D341Med (cell line): ENCODE data around the gene NCKAP5.
"Not testable (repeated sequence)": the region's sequence is repeated elsewhere in the genome, so short reads cannot be mapped to it uniquely, and the experiment has no call there.

ENCODE experiments used
- DNase-seq: peaks from one replicate; pipeline ENCODE4 v3.0.0; 2012; ENCODE audit warnings: low spot score

The NCKAP5 gene

DNA sequence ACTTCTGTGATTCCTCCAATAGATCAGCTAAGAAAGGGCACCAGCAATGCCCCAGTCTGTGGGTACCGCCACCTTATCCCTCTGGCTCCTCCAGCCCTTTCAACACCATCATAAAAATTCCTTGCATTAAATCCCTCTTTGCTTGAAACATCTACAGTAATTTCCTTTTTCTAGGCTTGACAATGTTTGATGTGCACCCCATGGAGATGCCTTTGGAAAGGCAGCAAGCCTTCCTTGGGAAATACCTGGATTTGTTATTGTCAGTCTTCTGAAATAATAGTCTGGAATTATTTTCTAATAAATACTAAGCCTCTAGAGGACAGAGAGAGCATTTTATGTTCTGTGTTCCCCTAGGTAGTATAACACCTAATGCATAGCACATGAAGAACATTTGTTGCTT, 46.1 kb downstream of the NCKAP5 start:
- no peak for DNase-seq

GRCh38 chr2:133521146-133521745, 47.0 kb downstream of the NCKAP5 start:
- no peak for DNase-seq

- DNase-seq, result not testable (repeated sequence)
These were observed 48.6 kb downstream of the NCKAP5 start for GRCh38 chr2:133519677-133520076.

- no peak for DNase-seq
These were observed 49.4 kb downstream of the NCKAP5 start for GRCh38 chr2:133518700-133519344.

DNA sequence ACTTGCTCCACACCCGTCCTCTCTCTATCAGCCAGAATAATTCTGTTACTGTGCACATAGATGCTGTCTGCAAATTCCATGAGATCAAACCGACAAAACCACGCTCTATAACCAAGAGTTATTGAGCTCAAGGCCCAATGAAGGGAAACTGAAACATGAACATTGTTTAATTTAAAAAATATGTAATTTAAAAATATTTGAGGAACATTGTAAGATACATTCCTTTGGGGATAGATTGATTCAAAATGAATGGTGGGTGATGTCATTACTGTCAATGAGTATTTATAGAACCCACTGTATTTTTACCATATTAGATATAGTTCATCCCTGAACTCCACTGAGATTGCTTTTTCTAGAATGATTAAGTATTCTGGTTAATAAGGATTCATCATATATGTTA, 50.4 kb downstream of the NCKAP5 start:
- no peak for DNase-seq

DNA sequence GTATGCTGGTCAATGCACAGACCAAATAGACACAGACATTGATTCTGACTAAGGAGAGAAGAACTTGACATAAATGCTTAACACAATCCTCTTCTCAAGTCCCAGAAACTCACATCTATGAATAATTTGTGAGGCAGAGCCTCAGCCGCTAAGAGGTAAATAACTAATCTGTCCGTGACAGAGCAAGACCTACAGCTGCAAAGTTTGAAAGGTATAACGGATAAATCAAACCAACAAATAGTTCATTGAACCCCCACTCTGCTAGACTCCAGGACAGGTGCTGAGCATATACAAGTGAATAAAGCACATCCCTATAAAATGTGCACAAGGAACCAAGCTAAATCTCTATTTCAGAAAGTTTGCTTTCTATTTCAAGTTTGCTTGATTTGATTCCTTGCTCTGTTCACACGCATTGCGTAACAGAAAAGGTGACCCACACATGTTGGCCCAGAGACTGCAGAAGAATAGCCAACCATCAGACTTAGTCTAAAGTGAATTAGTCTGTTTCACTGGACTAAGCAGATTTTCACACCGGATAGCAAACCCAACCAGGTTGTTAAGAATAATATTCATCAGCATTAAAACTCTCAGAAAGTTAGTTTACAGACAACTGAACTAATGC, 51.7 kb downstream of the NCKAP5 start:
- no peak for DNase-seq

GRCh38 chr2:133515271-133515670, 53.0 kb downstream of the NCKAP5 start:
- DNase-seq, result no peak

DNA sequence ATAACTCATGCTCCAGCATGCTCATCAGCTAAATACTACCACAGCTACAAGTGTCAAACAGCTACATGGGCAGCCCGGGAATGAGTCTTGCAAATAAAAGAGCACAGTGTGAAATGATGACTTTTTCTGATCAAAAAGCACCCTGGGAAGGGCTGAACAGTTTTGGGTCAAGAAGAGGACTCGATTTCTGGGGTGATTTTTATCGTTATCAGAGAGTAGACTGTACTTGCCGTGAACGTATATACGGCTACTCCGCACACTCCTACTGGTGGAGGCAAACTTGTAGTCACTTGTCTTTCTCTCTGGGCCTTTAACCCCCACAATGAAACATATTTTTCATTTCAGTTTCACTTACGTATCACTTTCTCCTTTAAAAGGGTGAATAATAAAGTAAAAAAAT, 54.4 kb downstream of the NCKAP5 start:
- DNase-seq, result no peak

DNA sequence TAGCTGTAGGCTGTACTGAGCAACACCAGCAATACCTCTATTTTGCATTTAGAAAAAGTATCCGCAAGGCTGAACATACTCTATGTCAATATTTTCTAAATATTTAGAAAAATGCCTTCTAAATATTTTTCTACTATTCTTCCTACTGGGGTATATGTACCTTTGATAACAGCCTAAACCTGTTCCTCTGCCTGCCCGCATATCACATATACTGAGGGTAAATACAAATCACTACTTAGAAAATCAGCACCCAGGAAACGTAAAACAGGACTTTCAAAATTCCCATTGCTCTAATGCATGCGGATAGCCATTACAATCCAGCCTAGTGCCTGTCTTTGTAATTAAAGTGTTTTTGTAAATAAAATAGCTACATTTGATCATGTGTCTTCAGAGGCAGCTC, 56.1 kb downstream of the NCKAP5 start:
- DNase-seq, result no peak

DNA sequence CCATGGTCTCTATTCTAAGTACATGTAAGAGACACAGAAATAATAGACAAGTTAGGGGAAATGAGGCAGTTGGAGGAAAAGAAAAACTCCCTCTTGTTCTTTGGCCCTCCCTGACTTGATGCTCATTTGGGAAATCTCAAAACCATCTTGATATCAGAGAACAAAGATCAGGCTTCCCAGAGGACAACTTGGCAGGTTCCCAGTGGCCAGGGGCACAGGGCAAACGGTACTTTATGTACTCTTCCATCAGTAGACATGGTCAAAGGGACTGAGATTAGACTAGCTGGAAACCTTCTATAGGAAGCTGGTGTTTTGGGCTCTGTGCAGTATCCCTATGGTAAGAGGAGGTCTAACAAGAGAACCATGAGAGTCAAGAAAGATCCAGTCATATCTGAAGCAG, 56.6 kb downstream of the NCKAP5 start:
- DNase-seq, result no peak

DNA sequence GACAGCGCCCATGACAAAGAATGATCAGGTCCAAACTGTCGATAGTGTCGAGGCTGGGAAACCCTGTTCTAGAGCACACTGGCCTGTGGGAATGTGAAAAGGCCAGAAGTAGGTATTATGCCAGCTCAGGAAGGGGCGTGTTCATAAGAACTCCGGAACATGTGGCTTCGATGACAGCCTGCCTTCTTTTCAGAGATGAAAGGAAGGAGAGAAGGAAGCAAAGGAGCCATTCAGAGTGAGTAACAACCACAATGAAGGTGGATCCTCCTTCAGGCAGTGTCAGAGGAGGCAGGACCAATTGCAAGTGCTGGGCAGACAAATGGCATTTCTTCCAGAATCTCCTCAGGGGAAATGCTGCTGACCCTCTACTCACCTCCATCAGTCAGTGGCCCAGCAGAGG, 58.5 kb downstream of the NCKAP5 start:
- no peak for DNase-seq

GRCh38 chr2:133508546-133509165, 59.6 kb downstream of the NCKAP5 start:
- DNase-seq, result no peak

DNA sequence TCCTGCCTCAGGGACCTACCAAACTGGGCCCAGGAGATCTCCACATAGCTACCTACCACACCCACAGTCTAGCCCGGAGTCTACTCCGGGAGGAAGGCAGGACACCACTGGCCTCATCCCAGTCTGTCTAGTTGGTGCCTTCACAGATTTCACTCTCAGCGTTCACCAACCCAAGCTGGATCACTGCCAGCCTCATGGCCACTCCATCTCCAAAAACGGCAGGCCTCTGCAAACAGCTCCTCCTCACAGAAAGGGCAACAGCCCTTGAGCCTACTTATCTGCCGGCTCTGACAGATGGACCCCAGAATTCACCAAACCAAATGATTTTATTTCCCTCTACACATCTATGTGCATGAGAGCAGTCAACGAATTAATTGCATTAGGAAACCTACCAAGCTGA, 61.3 kb downstream of the NCKAP5 start:
- DNase-seq, result no peak

DNA sequence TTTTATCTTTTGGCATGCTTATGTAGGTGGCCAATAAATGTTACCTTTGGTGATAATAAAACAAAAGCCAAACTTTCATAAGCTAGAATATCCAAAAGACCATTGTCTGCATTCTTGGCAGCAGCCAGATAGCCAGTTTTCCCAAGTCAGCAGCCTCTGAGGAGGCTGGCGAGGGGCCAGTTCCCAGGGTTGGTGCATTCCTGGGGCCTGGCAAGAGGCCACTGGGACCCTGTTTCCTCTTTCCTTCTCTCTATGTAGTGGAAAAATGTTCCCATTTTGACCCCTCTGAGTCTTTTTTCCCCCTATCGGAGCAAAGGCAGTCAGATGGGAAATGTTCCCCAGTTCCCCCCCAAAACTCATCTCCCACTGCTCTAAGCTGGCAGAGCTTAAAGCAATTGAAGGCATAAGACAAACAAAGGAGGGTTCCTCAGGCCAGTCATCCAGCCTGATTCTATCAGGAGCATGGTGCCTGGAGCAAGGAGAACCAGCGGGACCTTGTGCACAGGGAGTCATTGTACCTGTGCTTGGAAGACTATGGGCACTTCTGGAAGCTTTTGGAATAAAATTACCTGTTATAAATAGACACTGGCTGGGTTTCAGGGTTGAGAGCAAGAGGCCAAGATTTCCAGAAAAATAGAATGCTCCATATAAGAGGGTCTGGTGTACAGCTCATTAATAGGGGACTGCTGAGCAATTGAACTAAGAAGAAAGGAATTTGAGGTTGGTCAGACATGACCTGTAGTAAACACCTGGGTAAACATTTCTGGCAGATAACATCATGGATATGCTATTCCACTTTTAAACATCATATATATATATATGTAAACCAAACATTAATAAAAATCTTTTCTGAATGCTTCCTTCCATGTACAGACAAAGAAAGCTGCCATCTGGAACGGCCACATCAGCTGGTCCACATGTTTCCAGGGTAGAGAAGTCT, 63.4 kb downstream of the NCKAP5 start:
- no peak for DNase-seq

- DNase-seq, result no peak
These were observed 64.3 kb downstream of the NCKAP5 start for GRCh38 chr2:133503927-133504326.

DNA sequence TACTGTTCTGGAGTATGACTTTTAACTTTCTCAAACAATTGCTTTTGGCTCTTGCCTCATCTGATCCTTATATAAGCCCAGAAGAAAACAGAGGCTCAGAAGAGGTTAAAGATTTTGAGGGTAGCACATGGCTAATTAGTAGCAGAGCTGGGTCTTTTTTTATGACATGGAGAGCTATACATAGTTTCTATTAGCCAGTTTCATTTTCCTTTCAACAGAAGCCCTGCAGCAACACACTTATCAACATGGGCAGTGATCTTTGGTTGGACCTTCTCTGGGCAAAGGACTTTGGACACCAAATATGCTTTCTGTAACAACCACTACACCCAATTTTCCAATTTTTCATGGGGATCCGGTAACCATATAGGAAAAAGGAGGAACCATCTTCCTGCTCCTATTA, 64.9 kb downstream of the NCKAP5 start:
- DNase-seq, result no peak

GRCh38 chr2:133502678-133503077, 65.6 kb downstream of the NCKAP5 start:
- DNase-seq, result no peak

DNA sequence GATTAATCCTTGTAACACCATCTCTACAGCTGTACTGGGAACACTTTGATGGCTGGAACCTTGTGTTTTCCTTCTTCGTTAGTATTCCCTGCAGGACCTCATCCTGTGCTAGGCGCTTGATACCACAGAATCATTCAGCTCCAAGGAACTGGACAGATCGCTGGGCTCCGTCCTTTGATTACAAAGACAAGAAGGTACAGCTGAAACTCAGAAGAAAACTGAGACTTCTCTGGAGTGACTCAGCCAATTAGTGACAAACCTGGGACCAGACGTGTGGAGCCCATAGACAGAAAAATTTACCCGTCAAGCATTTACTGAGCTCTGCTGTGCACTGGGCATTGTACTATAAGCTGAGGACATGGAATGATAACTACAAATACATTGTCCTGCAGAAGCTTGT, 67.3 kb downstream of the NCKAP5 start:
- no peak for DNase-seq

- DNase-seq, result no peak
These were observed 69.3 kb downstream of the NCKAP5 start for GRCh38 chr2:133498662-133499585.

DNA sequence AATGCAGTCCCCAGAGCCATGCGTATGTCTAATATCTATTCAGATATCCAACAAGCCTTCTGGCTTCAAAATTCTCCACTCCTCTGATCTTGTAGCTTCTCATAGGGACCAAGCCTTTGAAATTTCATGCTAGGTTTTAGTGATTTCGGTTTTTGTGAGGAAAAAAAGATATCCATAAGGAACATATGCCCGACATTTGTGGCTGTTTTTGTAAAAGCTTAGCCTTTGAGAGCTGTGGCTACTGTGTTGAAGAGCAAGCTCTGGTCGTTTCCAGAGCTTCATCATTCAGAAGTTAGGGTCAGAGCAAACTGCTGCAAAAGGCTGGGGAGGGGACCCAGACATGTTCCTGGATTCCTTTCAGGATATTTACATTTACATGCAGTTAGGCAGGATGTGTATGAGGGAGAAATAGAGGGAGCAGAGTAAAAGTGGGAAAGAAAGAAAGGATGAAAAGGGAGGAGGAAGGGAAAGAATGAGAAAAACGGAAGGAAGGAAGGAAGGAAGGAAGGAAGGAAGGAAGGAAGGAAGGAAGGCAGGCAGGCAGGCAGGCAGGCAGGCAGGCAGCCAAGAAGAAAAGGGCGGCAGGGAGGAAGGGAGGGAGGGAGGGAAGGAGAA, 70.2 kb downstream of the NCKAP5 start:
- DNase-seq, result no peak
